HG03135 (cell line): ENCODE results near the gene LAMC3.
"Not testable (repeated sequence)": the region's sequence is repeated elsewhere in the genome, so short reads cannot be mapped to it uniquely, and the experiment has no call there.

Source experiments
- ATAC-seq: cut with Tn5 transposase; IDR thresholded peaks from one replicate; pipeline ENCODE4 v1.9.1; 2021; ENCODE audit warnings: mild to moderate bottlenecking, moderate library complexity; ENCODE audit not compliant: unreplicated experiment

Gene LAMC3

GRCh38 chr9:131094015-131094414 lies 85.0 kb downstream of the LAMC3 start:
- no peak for ATAC-seq

GRCh38 chr9:131094622-131095021 lies 85.6 kb downstream of the LAMC3 start:
- ATAC-seq, result no peak

- no peak for ATAC-seq
These were observed 86.8 kb downstream of the LAMC3 start for GRCh38 chr9:131095666-131096268.

GRCh38 chr9:131096269-131097125 lies 87.5 kb downstream of the LAMC3 start, which contains the start of gene AIF1L:
AIF1L (plus strand) TSS chr9:131096531; CDS start chr9:131096630, 99 bp downstream.
- no peak for ATAC-seq

GRCh38 chr9:131097126-131097947 lies 88.4 kb downstream of the LAMC3 start:
- ATAC-seq, result no peak

- ATAC-seq, result no peak
These were observed 88.9 kb downstream of the LAMC3 start for GRCh38 chr9:131097948-131098278.

GRCh38 chr9:131098391-131099101 lies 89.6 kb downstream of the LAMC3 start:
- ATAC-seq, result no peak

- ATAC-seq, result no peak
These were observed 90.2 kb downstream of the LAMC3 start for GRCh38 chr9:131099102-131099606.

GRCh38 chr9:131099845-131100244 lies 90.9 kb downstream of the LAMC3 start:
- ATAC-seq, result not testable (repeated sequence)

GRCh38 chr9:131100445-131100844 lies 91.5 kb downstream of the LAMC3 start:
- no peak for ATAC-seq

- no peak for ATAC-seq
These were observed 92.4 kb downstream of the LAMC3 start for GRCh38 chr9:131101207-131101964.

- ATAC-seq, result no peak
These were observed 94.0 kb downstream of the LAMC3 start for GRCh38 chr9:131103024-131103423.

GRCh38 chr9:131103535-131103934 lies 94.6 kb downstream of the LAMC3 start:
- ATAC-seq, result no peak

- ATAC-seq, result no peak
These were observed 95.2 kb downstream of the LAMC3 start for GRCh38 chr9:131104016-131104740.

GRCh38 chr9:131105952-131106351 lies 97.0 kb downstream of the LAMC3 start:
- ATAC-seq, result no peak

- no peak for ATAC-seq
These were observed 98.8 kb downstream of the LAMC3 start for GRCh38 chr9:131107760-131108159.

GRCh38 chr9:131111186-131111853 lies 102.3 kb downstream of the LAMC3 start:
- no peak for ATAC-seq

- ATAC-seq, result no peak
These were observed 102.9 kb downstream of the LAMC3 start for GRCh38 chr9:131111854-131112311.
